HepG2 (cell line): Measurements from ENCODE around the gene TOMM40L. TPM values are rescaled to one million over a fixed set of nuclear protein-coding genes. Genes with fewer than 3 reads are reported as not detected.

Source experiments
- BCL6 ChIP-seq: IDR thresholded peaks from 2 replicates; pipeline ENCODE4 v1.6.1; 2016; ENCODE audit warnings: missing genetic modification reagents, missing compliant biosample characterization
- HHEX ChIP-seq: IDR thresholded peaks from 2 replicates; pipeline ENCODE4 v1.6.1; 2016; ENCODE audit warnings: control low read depth
- HNRNPK ChIP-seq: fragments of 200-400 bp; formaldehyde crosslinking; IDR thresholded peaks from 2 replicates; pipeline ENCODE4 v1.6.1; 2018; ENCODE audit warnings: low read length, low read depth, moderate library complexity, mild to moderate bottlenecking; ENCODE audit not compliant: poor library complexity, severe bottlenecking
- ISL2 ChIP-seq: sonication (generic); formaldehyde crosslinking; IDR thresholded peaks from 2 replicates; pipeline ENCODE4 v1.5.0; 2020; ENCODE audit warnings: missing genetic modification reagents
- JUNB ChIP-seq: sonication (generic); formaldehyde crosslinking; IDR thresholded peaks from 2 replicates; pipeline ENCODE4 v1.8.0; 2022; ENCODE audit warnings: missing genetic modification reagents, mild to moderate bottlenecking, borderline replicate concordance
- KDM2A ChIP-seq: sonication (generic); formaldehyde crosslinking; IDR thresholded peaks from 2 replicates; pipeline ENCODE4 v1.4.0; 2020; ENCODE audit warnings: low read depth, missing genetic modification reagents, borderline replicate concordance
- NFYB ChIP-seq: sonication (generic); formaldehyde crosslinking; IDR thresholded peaks from 2 replicates; pipeline ENCODE4 v1.4.0; 2020; ENCODE audit warnings: missing genetic modification reagents
- POGZ ChIP-seq: sonication (generic); formaldehyde crosslinking; IDR thresholded peaks from 2 replicates; pipeline ENCODE4 v1.4.0; 2020; ENCODE audit warnings: mild to moderate bottlenecking, missing genetic modification reagents
- RFX1 ChIP-seq: fragments of 450-650 bp; IDR thresholded peaks from 2 replicates; pipeline ENCODE4 v1.6.1; 2017
- SETDB1 ChIP-seq: sonication (generic); formaldehyde crosslinking; IDR thresholded peaks from 2 replicates; pipeline ENCODE4 v1.5.1; 2020; ENCODE audit warnings: missing genetic modification reagents, mild to moderate bottlenecking, borderline replicate concordance
- TRIM24 ChIP-seq: sonication (generic); formaldehyde crosslinking; IDR thresholded peaks from 2 replicates; pipeline ENCODE4 v1.8.0; 2022; ENCODE audit warnings: mild to moderate bottlenecking, missing genetic modification reagents
- ZBTB38 ChIP-seq: sonication (generic); formaldehyde crosslinking; IDR thresholded peaks from 2 replicates; pipeline ENCODE4 v1.5.1; 2020; ENCODE audit warnings: mild to moderate bottlenecking, missing genetic modification reagents
- ZNF225 ChIP-seq: sonication (generic); formaldehyde crosslinking; IDR thresholded peaks from 2 replicates; pipeline ENCODE4 v1.4.0; 2020; ENCODE audit warnings: mild to moderate bottlenecking, missing genetic modification reagents
- ZNF24 ChIP-seq: fragments of 450-650 bp; IDR thresholded peaks from 2 replicates; pipeline ENCODE4 v1.6.1; 2017; ENCODE audit warnings: antibody characterized with exemption, mild to moderate bottlenecking
- ZNF431 ChIP-seq: sonication (generic); formaldehyde crosslinking; IDR thresholded peaks from 2 replicates; pipeline ENCODE4 v1.9.0; 2022; ENCODE audit warnings: missing genetic modification reagents, low read depth, mild to moderate bottlenecking, borderline replicate concordance
- ZNF530 ChIP-seq: sonication (generic); formaldehyde crosslinking; IDR thresholded peaks from 2 replicates; pipeline ENCODE4 v1.5.0; 2020; ENCODE audit warnings: low read depth, mild to moderate bottlenecking, missing genetic modification reagents
- ZNF639 ChIP-seq: conservative IDR thresholded peaks from 2 replicates; pipeline ENCODE4 v1.6.1; 2018; ENCODE audit warnings: missing genetic modification reagents
- ZNF660 ChIP-seq: sonication (generic); formaldehyde crosslinking; IDR thresholded peaks from 2 replicates; pipeline ENCODE4 v1.5.1; 2020; ENCODE audit warnings: mild to moderate bottlenecking, low read depth, missing genetic modification reagents, borderline replicate concordance
- ZNF788 ChIP-seq: sonication (generic); formaldehyde crosslinking; IDR thresholded peaks from 2 replicates; pipeline ENCODE4 v1.5.0; 2020; ENCODE audit warnings: mild to moderate bottlenecking, missing genetic modification reagents, borderline replicate concordance
- ZNF816 ChIP-seq: sonication (generic); formaldehyde crosslinking; IDR thresholded peaks from 2 replicates; pipeline ENCODE4 v1.8.0; 2022; ENCODE audit warnings: missing genetic modification reagents, mild to moderate bottlenecking, borderline replicate concordance
- ZNF878 ChIP-seq: sonication (generic); formaldehyde crosslinking; IDR thresholded peaks from 2 replicates; pipeline ENCODE4 v1.8.1; 2023; ENCODE audit warnings: mild to moderate bottlenecking, missing genetic modification reagents, moderate library complexity
- polyA plus RNA-seq, 8 experiments: library from polyadenylated mRNA; depleted of rRNA in 3 of 8; stranded (reverse) in 7 of 8; unstranded in 1 of 8; fragments of >200 nt; fragmentation: Illumina TruSeq in 4 of 8; extraction: Trizol in 4 of 8; gene quantifications; 2 replicates each; pipeline versions ENCODE4 v1.2.1 to v1.2.3, GENCODE V29; 2011 to 2016; ENCODE audit warnings: low read depth in 4 of 8, missing spikeins in 1 of 8, mixed read lengths in 1 of 8; ENCODE audit not compliant: insufficient read depth in 1 of 8
- total RNA-seq, 5 experiments: library from RNA; depleted of rRNA; stranded (reverse); fragments of >200 nt; fragmentation: Illumina TruSeq; extraction: Trizol; gene quantifications; 2 replicates each; pipeline ENCODE4 v1.2.3, GENCODE V29; 2016; ENCODE audit warnings: low read depth in 1 of 5
- TF ChIP-seq, protein P1 (sequence below), 2 experiments: IDR thresholded peaks; 2 replicates each; pipeline ENCODE4 v1.6.1; 2011 to 2012; ENCODE audit warnings: low read length in 2 of 2, borderline replicate concordance in 1 of 2, low read depth in 1 of 2, mild to moderate bottlenecking in 1 of 2, moderate library complexity in 1 of 2
- TF ChIP-seq, protein P2 (sequence below): IDR thresholded peaks from 2 replicates; pipeline ENCODE4 v1.6.1; 2016; ENCODE audit warnings: low read depth
- TF ChIP-seq, protein P3 (sequence below): fragments of 450-650 bp; IDR thresholded peaks from 2 replicates; pipeline ENCODE4 v1.6.1; 2016

TOMM40L gene
- total and polyA plus RNA-seq, 2 of the 13 experiments (the other 11 are each of a cell fraction or from before 2014, with no cell fraction given) = 14.1 to 26.2 TPM

DNA sequence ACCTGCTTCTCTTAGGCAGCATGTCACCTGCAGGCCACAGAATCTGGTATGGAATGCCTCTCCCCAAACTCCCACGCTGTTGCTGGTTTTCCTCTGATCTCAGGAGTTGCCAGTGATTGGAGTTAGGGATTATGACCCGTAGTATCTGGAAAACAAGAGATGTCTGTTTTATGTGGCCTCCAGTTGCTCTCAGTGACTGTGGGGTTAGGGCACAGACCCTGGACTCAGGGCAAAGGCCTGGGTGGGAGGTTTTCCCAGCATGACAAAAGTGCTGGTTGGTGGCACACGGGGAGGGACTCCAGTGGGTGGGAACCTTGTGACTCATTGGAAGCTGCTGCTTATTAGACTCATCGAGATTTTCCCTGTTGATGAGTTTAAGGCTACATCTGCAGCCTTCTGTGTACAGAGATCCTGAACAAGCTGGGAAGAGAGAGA lies 12.2 kb downstream of the TOMM40L start, which contains the start of gene NR1I3 (continued):
- TF ChIP-seq ZNF878 (no peak), ISL2 (CRISPR knock-in tag) (no peak), ZNF788 (CRISPR knock-in tag) (peak; percentile 56; the same call in 1 of the 2 replicates), ZNF660 (CRISPR knock-in tag) (no peak), ZNF431 (CRISPR knock-in tag) (no peak), BCL6 (CRISPR knock-in tag) (0 out of 2 replicates have a peak, but pooled peaks have one; percentile 15), JUNB (CRISPR knock-in tag) (no peak), ZNF816 (CRISPR knock-in tag) (peak; percentile 60; the same call in 1 of the 2 replicates), TRIM24 (CRISPR knock-in tag) (peak; percentile 82), POGZ (CRISPR knock-in tag) (peak; percentile 68; the same call in 1 of the 2 replicates), SETDB1 (CRISPR knock-in tag) (no peak), ZNF639 (CRISPR knock-in tag) (no peak), HHEX (no peak), ZNF530 (no peak), ZNF24 (no peak), ZBTB38 (no peak), NFYB (CRISPR knock-in tag) (no peak; the same call in 1 of the 2 replicates), RFX1 (no peak), HNRNPK (no peak), KDM2A (CRISPR knock-in tag) (no peak), ZNF225 (no peak)
- TF ChIP-seq, protein P1, sequence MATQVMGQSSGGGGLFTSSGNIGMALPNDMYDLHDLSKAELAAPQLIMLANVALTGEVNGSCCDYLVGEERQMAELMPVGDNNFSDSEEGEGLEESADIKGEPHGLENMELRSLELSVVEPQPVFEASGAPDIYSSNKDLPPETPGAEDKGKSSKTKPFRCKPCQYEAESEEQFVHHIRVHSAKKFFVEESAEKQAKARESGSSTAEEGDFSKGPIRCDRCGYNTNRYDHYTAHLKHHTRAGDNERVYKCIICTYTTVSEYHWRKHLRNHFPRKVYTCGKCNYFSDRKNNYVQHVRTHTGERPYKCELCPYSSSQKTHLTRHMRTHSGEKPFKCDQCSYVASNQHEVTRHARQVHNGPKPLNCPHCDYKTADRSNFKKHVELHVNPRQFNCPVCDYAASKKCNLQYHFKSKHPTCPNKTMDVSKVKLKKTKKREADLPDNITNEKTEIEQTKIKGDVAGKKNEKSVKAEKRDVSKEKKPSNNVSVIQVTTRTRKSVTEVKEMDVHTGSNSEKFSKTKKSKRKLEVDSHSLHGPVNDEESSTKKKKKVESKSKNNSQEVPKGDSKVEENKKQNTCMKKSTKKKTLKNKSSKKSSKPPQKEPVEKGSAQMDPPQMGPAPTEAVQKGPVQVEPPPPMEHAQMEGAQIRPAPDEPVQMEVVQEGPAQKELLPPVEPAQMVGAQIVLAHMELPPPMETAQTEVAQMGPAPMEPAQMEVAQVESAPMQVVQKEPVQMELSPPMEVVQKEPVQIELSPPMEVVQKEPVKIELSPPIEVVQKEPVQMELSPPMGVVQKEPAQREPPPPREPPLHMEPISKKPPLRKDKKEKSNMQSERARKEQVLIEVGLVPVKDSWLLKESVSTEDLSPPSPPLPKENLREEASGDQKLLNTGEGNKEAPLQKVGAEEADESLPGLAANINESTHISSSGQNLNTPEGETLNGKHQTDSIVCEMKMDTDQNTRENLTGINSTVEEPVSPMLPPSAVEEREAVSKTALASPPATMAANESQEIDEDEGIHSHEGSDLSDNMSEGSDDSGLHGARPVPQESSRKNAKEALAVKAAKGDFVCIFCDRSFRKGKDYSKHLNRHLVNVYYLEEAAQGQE (IDR thresholded peaks at IDR 0.05; ENCODE audit: borderline replicate concordance in 1 of 2, low read depth in 1 of 2, low read length in 2 of 2) = no peak
- TF ChIP-seq, protein P2, sequence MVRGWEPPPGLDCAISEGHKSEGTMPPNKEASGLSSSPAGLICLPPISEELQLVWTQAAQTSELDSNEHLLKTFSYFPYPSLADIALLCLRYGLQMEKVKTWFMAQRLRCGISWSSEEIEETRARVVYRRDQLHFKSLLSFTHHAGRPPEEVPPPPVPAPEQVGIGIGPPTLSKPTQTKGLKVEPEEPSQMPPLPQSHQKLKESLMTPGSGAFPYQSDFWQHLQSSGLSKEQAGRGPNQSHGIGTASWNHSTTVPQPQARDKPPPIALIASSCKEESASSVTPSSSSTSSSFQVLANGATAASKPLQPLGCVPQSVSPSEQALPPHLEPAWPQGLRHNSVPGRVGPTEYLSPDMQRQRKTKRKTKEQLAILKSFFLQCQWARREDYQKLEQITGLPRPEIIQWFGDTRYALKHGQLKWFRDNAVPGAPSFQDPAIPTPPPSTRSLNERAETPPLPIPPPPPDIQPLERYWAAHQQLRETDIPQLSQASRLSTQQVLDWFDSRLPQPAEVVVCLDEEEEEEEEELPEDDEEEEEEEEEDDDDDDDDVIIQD (CRISPR knock-in tag) = no peak
- TF ChIP-seq, protein P3, sequence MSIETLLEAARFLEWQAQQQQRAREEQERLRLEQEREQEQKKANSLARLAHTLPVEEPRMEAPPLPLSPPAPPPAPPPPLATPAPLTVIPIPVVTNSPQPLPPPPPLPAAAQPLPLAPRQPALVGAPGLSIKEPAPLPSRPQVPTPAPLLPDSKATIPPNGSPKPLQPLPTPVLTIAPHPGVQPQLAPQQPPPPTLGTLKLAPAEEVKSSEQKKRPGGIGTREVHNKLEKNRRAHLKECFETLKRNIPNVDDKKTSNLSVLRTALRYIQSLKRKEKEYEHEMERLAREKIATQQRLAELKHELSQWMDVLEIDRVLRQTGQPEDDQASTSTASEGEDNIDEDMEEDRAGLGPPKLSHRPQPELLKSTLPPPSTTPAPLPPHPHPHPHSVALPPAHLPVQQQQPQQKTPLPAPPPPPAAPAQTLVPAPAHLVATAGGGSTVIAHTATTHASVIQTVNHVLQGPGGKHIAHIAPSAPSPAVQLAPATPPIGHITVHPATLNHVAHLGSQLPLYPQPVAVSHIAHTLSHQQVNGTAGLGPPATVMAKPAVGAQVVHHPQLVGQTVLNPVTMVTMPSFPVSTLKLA = no peak
